Liver (tissue), 9 donors: ENCODE measurements around the gene LAMB1. TPM values are rescaled to one million over a fixed set of nuclear protein-coding genes. Genes with fewer than 3 reads are reported as not detected.

Experiments
- DNase-seq: peaks from one replicate; pipeline ENCODE4 v3.0.0-alpha.2; 2017; ENCODE audit warnings: low spot score
- H3K27ac ChIP-seq, 2 donors: one replicate each; pipeline ENCODE4 v1.7.0; 2013; ENCODE audit warnings: inconsistent platforms in 2 of 2, low read length in 2 of 2, control low read depth in 1 of 2, low read depth in 1 of 2, mild to moderate bottlenecking in 1 of 2
- H3K27me3 ChIP-seq, 4 donors: one replicate each; pipeline versions ENCODE4 v1.6.1 to v1.7.0; 2013; ENCODE audit warnings: low read length in 3 of 4, inconsistent platforms in 1 of 4, mild to moderate bottlenecking in 1 of 4, moderate library complexity in 1 of 4; ENCODE audit not compliant: control insufficient read depth in 4 of 4, insufficient read depth in 4 of 4
- H3K36me3 ChIP-seq, 4 donors: one replicate each; pipeline versions ENCODE4 v1.6.1 to v1.7.0; 2013; ENCODE audit warnings: low read length in 3 of 4, mild to moderate bottlenecking in 3 of 4, low read depth in 1 of 4, moderate library complexity in 1 of 4; ENCODE audit not compliant: control insufficient read depth in 4 of 4, insufficient read depth in 3 of 4
- H3K4me1 ChIP-seq, 4 donors: one replicate each; pipeline versions ENCODE4 v1.6.1 to v1.7.0; 2013; ENCODE audit warnings: low read length in 3 of 4, mild to moderate bottlenecking in 3 of 4, moderate library complexity in 1 of 4; ENCODE audit not compliant: control insufficient read depth in 4 of 4, insufficient read depth in 4 of 4
- H3K4me3 ChIP-seq, 3 donors: one replicate each; pipeline versions ENCODE4 v1.6.1 to v1.7.0; 2013; ENCODE audit warnings: low read length in 3 of 3, control low read depth in 1 of 3, low read depth in 1 of 3, mild to moderate bottlenecking in 1 of 3
- H3K9ac ChIP-seq, 2 donors: one replicate each; pipeline ENCODE4 v1.7.0; 2013; ENCODE audit warnings: low read length in 2 of 2, mild to moderate bottlenecking in 2 of 2, moderate library complexity in 2 of 2, control low read depth in 1 of 2, low read depth in 1 of 2
- H3K9me3 ChIP-seq, 4 donors: one replicate each; pipeline versions ENCODE4 v1.6.1 to v1.7.0; 2013; ENCODE audit warnings: low read length in 3 of 4; ENCODE audit not compliant: control insufficient read depth in 4 of 4
- ATF3 ChIP-seq: IDR thresholded peaks from 2 replicates; pipeline ENCODE4 v1.6.1; 2016; ENCODE audit warnings: antibody characterized with exemption
- CTCF ChIP-seq: fragments of 150-350 bp; IDR thresholded peaks from 2 replicates; pipeline ENCODE4 v1.5.1; 2017; ENCODE audit warnings: improper control_type of control experiment, low read depth, low read length; ENCODE audit not compliant: missing input control
- FOXA2 ChIP-seq: IDR thresholded peaks from 2 replicates; pipeline ENCODE4 v1.6.1; 2016; ENCODE audit warnings: antibody characterized with exemption
- GABPA ChIP-seq, 2 donors: IDR thresholded peaks in 1 of 2; conservative IDR thresholded peaks in 1 of 2; 2 replicates each; pipeline ENCODE4 v1.6.1; 2016; ENCODE audit warnings: antibody characterized with exemption in 2 of 2, mild to moderate bottlenecking in 1 of 2, moderate library complexity in 1 of 2
- HNF4A ChIP-seq, 2 donors: conservative IDR thresholded peaks; 2 replicates each; pipeline ENCODE4 v1.6.1; 2016; ENCODE audit warnings: antibody characterized with exemption in 2 of 2, mild to moderate bottlenecking in 2 of 2
- HNF4G ChIP-seq: IDR thresholded peaks from 2 replicates; pipeline ENCODE4 v1.6.1; 2016; ENCODE audit warnings: antibody characterized with exemption
- JUND ChIP-seq, 2 donors: IDR thresholded peaks; 2 replicates each; pipeline ENCODE4 v1.6.1; 2016; ENCODE audit warnings: antibody characterized with exemption in 2 of 2
- NR2F2 ChIP-seq: IDR thresholded peaks from 2 replicates; pipeline ENCODE4 v1.6.1; 2016; ENCODE audit warnings: antibody characterized with exemption
- RAD21 ChIP-seq, 2 donors: IDR thresholded peaks; 2 replicates each; pipeline ENCODE4 v1.6.1; 2016; ENCODE audit warnings: antibody characterized with exemption in 2 of 2, mild to moderate bottlenecking in 2 of 2
- RXRA ChIP-seq, 2 donors: IDR thresholded peaks; 2 replicates each; pipeline ENCODE4 v1.6.1; 2017 to 2018; ENCODE audit warnings: antibody characterized with exemption in 2 of 2, mild to moderate bottlenecking in 1 of 2
- SP1 ChIP-seq: IDR thresholded peaks from 2 replicates; pipeline ENCODE4 v1.6.1; 2018; ENCODE audit warnings: antibody characterized with exemption, mild to moderate bottlenecking
- TAF1 ChIP-seq: conservative IDR thresholded peaks from 2 replicates; pipeline ENCODE4 v1.6.1; 2016; ENCODE audit warnings: antibody characterized with exemption, mild to moderate bottlenecking
- YY1 ChIP-seq: IDR thresholded peaks from 2 replicates; pipeline ENCODE4 v1.6.1; 2016; ENCODE audit warnings: antibody characterized with exemption, mild to moderate bottlenecking
- ZBTB33 ChIP-seq: IDR thresholded peaks from 2 replicates; pipeline ENCODE4 v1.6.1; 2016; ENCODE audit warnings: antibody characterized with exemption
- WGBS: extraction: QIAGEN DNeasy Blood & Tissue Kit; methylation state at CpG from one replicate; pipeline ENCODE4 v1.1.7; 2013; 5-methylcytosine and 5-hydroxymethylcytosine counted together
- polyA plus RNA-seq, 2 donors: library from polyadenylated mRNA; stranded (reverse) in 1 of 2; unstranded in 1 of 2; fragments of 200-250 nt in 1 of 2; fragments of >200 nt in 1 of 2; fragmentation: Nextera tagmentation in 1 of 2; extraction: Ambion mirVana in 1 of 2; gene quantifications; one replicate each; pipeline versions ENCODE4 v1.2.1 to v1.2.3, GENCODE V29; 2013 to 2015
- total RNA-seq, 2 donors: library from RNA; depleted of rRNA; stranded (reverse); fragments of >200 nt; gene quantifications; one replicate each; pipeline ENCODE4 v1.2.3, GENCODE V29; 2014
- donor health status: healthy.
- donor health status: healthy.
- donor health status: healthy.
- donor health status: healthy.
- donor health status: healthy.

The LAMB1 gene
- total and polyA plus RNA-seq, 4 donors, result 12.6 to 63.1 (median 25.8) TPM

- H3K27ac ChIP-seq, result no peak overlapping the region
- no peaks in the 10 kb centered on the region for H3K27me3 ChIP-seq
- H3K4me3 ChIP-seq, result no peak overlapping the region
- H3K9me3 ChIP-seq, result no peaks in the 10 kb centered on the region
- TF ChIP-seq TAF1 (no peak), HNF4A (conservative IDR thresholded peaks at IDR 0.05) (no peak)
- peaks cover 0 to 45% (median 30%) of the 10 kb centered on the region in 4 donors for H3K36me3 ChIP-seq
- H3K4me1 ChIP-seq, result no peaks in the 10 kb centered on the region
- WGBS, result 43% methylated on average over 1 of the region's 1 CpG
- H3K9ac ChIP-seq, result no peak overlapping the region
- DNase-seq, result no peak
Measured at GRCh38 chr7:107920048-107920772, 82.8 kb downstream of the LAMB1 start.

- no peak for TF ChIP-seq TAF1
- TF ChIP-seq RAD21 (IDR thresholded peaks at IDR 0.05), result no peak
- no peak for TF ChIP-seq SP1
- no peak for TF ChIP-seq HNF4A (conservative IDR thresholded peaks at IDR 0.05)
- no peak for TF ChIP-seq ZBTB33
- TF ChIP-seq HNF4G, result no peak
- TF ChIP-seq FOXA2, result no peak
- no peak for TF ChIP-seq RXRA (IDR thresholded peaks at IDR 0.05)
- TF ChIP-seq CTCF, result no peak
- TF ChIP-seq YY1, result no peak
- TF ChIP-seq NR2F2, result no peak
- no peak for TF ChIP-seq GABPA (IDR thresholded peaks at IDR 0.05 in 1 of 2, conservative IDR thresholded peaks at IDR 0.05 in 1 of 2)
- TF ChIP-seq JUND (IDR thresholded peaks at IDR 0.05), result no peak
- TF ChIP-seq ATF3, result no peak
- no peaks in the 10 kb centered on the region for H3K27me3 ChIP-seq
- no peaks in the 10 kb centered on the region for H3K4me1 ChIP-seq
- no peak overlapping the region for H3K27ac ChIP-seq
- no peak for DNase-seq
- H3K9ac ChIP-seq, result no peak overlapping the region
- no peaks in the 10 kb centered on the region for H3K9me3 ChIP-seq
- H3K4me3 ChIP-seq, result no peak overlapping the region
- WGBS, result 97% methylated on average over 2 of the region's 2 CpGs
- H3K36me3 ChIP-seq, result peaks cover 0 to 37% (median 29%) of the 10 kb centered on the region in 4 donors
Measured at GRCh38 chr7:107918948-107919347, 84.0 kb downstream of the LAMB1 start.
